Suppressor macrophage (primary cell): ENCODE data around the gene RFTN1.

ENCODE experiments used
- DNase-seq, 4 experiments: peaks; one replicate each; pipeline ENCODE4 v3.0.0-alpha.2; 2020 to 2022
- total RNA-seq, 17 experiments: gene quantifications; one replicate each; lab custom pipeline; 2026; ENCODE audit warnings: mixed read lengths in 6 of 17, inconsistent platforms in 3 of 17; lab: John Stamatoyannopoulos, UW

RFTN1 gene
- 46.9 to 472 (median 82.4) reads per million in 17 experiments for total RNA-seq

- DNase-seq, result peak; percentile 84 to 93 (median 89)
Measured at GRCh38 chr3:16513141-16514020, at the start of gene RFTN1. RFTN1 (minus strand) TSS chr3:16513699; CDS start chr3:16493869, 19,830 bp downstream.

GRCh38 chr3:16559653-16560365 lies 46.3 kb upstream of the RFTN1 start:
- DNase-seq, result peak in 3 of 4 experiments; percentile 20 to 56 (median 27)

GRCh38 chr3:16554126-16554525 lies 40.6 kb upstream of the RFTN1 start:
- DNase-seq, result no peak

- no peak for DNase-seq
Measured at GRCh38 chr3:16552757-16553156, 39.3 kb upstream of the RFTN1 start.

- no peak for DNase-seq
Measured at GRCh38 chr3:16551342-16551976, 38.0 kb upstream of the RFTN1 start.

- DNase-seq, result peak; percentile 86 to 92 (median 90)
Measured at GRCh38 chr3:16550676-16551341, 37.3 kb upstream of the RFTN1 start.

- DNase-seq, result no peak
Measured at GRCh38 chr3:16550305-16550675, 36.8 kb upstream of the RFTN1 start.

- DNase-seq, result no peak
Measured at GRCh38 chr3:16548721-16549120, 35.2 kb upstream of the RFTN1 start.

GRCh38 chr3:16547561-16548357 lies 34.3 kb upstream of the RFTN1 start:
- DNase-seq, result peak; percentile 17 to 78 (median 37)

GRCh38 chr3:16546186-16547010 lies 32.9 kb upstream of the RFTN1 start:
- DNase-seq, result peak in 3 of 4 experiments; percentile 36 to 81 (median 63)

- no peak for DNase-seq
Measured at GRCh38 chr3:16545413-16546185, 32.1 kb upstream of the RFTN1 start.

- DNase-seq, result peak in 2 of 4 experiments; percentile 17 to 42
Measured at GRCh38 chr3:16543242-16543864, 29.9 kb upstream of the RFTN1 start.

GRCh38 chr3:16538507-16538906 lies 25.0 kb upstream of the RFTN1 start:
- peak; percentile 69 to 87 (median 80) for DNase-seq

- no peak for DNase-seq
Measured at GRCh38 chr3:16536996-16537395, 23.5 kb upstream of the RFTN1 start.

GRCh38 chr3:16536344-16536663 lies 22.8 kb upstream of the RFTN1 start:
- DNase-seq, result no peak

- DNase-seq, result no peak
Measured at GRCh38 chr3:16534640-16535262, 21.3 kb upstream of the RFTN1 start.

GRCh38 chr3:16533928-16534574 lies 20.6 kb upstream of the RFTN1 start:
- no peak for DNase-seq

- DNase-seq, result no peak
Measured at GRCh38 chr3:16529264-16529663, 15.8 kb upstream of the RFTN1 start.
